ENCODE results near the gene PNMT. TPM values are rescaled to one million over a fixed set of nuclear protein-coding genes. Genes with fewer than 3 reads are reported as not detected.
A peak's percentile ranks its signal among the peaks of the same experiment; 100 is the strongest.

PNMT gene
- total and polyA plus RNA-seq, 2 of the 8 experiments (the other 6 are each of a cell fraction or from before 2014, with no cell fraction given): 5.6 to 10.9 TPM

DNA sequence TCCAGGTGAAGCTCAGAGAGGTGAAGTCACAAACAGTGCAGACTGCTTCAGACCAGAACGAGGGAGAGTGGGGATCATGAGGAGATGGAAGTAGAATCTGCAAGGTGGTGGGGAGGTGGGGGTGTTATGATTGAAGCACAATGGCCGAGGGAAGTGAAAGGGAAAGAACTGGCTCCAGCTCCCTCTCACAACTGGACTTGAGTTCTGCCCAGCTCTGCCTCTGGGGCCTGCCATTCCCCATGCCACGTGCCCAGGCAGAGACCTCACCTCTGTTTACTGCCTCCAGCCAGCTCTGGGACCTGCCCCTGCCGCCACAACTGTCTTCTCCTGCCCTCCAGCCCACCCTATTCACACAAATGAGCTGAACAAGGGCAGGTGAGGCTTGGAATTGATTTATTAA lies 2.5 kb downstream of the PNMT start:
- Histone ChIP-seq H3K79me1 (ENCODE audit: low read depth, low read length) (no peaks in the 10 kb centered on the region), H2AK5ac (ENCODE audit: low read depth, low read length) (peak overlapping the region; percentile 71; the same call in 1 of the 2 replicates), H4K20me1 (replicated peaks in 1 of 2; ENCODE audit: control insufficient read depth in 1 of 2, insufficient read depth in 2 of 2, low read length in 2 of 2) (peaks cover 0 to 2% of the 10 kb centered on the region in 2 experiments), H2BK5ac (ENCODE audit: low read depth, low read length) (no peak overlapping the region), H3K36me3 (ENCODE audit: control insufficient read depth in 2 of 4, insufficient read depth in 4 of 4, low read length in 3 of 4) (no peaks in the 10 kb centered on the region), H3K4me2 (ENCODE audit: insufficient read depth in 1 of 2, low read depth in 2 of 2, low read length in 2 of 2) (no peak overlapping the region), H2BK120ac (replicated peaks; ENCODE audit: low read depth, low read length) (no peak overlapping the region), H4K91ac (replicated peaks; ENCODE audit: insufficient read length, low read length) (no peak overlapping the region), H3K9me3 (ENCODE audit: insufficient read depth in 2 of 2, low read depth in 1 of 2, low read length in 1 of 2) (no peaks in the 10 kb centered on the region), H2BK12ac (ENCODE audit: low read depth, low read length) (no peak overlapping the region), H3K23ac (ENCODE audit: insufficient read length) (no peak overlapping the region), H2BK15ac (ENCODE audit: low read length) (no peak overlapping the region), H3K23me2 (ENCODE audit: low read depth, low read length) (peaks cover 11% of the 10 kb centered on the region; the same call in 1 of the 2 replicates), H3K9ac (replicated peaks in 1 of 4; ENCODE audit: extremely low read depth in 1 of 4, low read depth in 3 of 4, low read length in 3 of 4) (peak overlapping the region in 1 of 4 experiments; percentile 6; a peak in 2 of 7 replicates), H2BK20ac (ENCODE audit: low read length) (no peak overlapping the region; the same call in 1 of the 2 replicates), H3K4me1 (replicated peaks in 1 of 4; ENCODE audit: control insufficient read depth in 3 of 4, insufficient read depth in 4 of 4, low read length in 3 of 4) (peaks cover 0 to 27% (median 19%) of the 10 kb centered on the region in 4 experiments; a peak in 6 of 7 replicates), H3K27ac (ENCODE audit: low read depth, low read length) (no peak overlapping the region), H3K14ac (ENCODE audit: insufficient read length) (no peak overlapping the region), H3K79me2 (ENCODE audit: control insufficient read depth in 1 of 2, insufficient read depth in 2 of 2, low read length in 2 of 2) (no peaks in the 10 kb centered on the region), H3K4ac (replicated peaks; ENCODE audit: insufficient read length, low read depth, low read length) (no peak overlapping the region), H4K5ac (ENCODE audit: insufficient read length, low read depth, low read length) (no peak overlapping the region), H3K4me3 (ENCODE audit: extremely low read depth in 1 of 4, insufficient read depth in 2 of 4, low read depth in 3 of 4, low read length in 4 of 4) (no peak overlapping the region), H3K18ac (ENCODE audit: extremely low read depth, low read length) (no peak overlapping the region), H4K8ac (ENCODE audit: extremely low read depth, insufficient read depth, low read length) (no peak overlapping the region), H3K56ac (replicated peaks; ENCODE audit: insufficient read length, low read depth, low read length) (no peak overlapping the region), H3K27me3 (replicated peaks in 1 of 4; ENCODE audit: control insufficient read depth in 3 of 4, extremely low read depth in 1 of 4, insufficient read depth in 3 of 4, low read length in 3 of 4) (peaks cover 0 to 25% (median 6%) of the 10 kb centered on the region in 4 experiments; a peak in 4 of 7 replicates), H2AFZ (ENCODE audit: low read length) (no peak overlapping the region)
- TF ChIP-seq ATF3 (IDR thresholded peaks at IDR 0.05; ENCODE audit: insufficient read depth, low read depth, low read length) (no peak), TAF1 (IDR thresholded peaks at IDR 0.05; ENCODE audit: low read depth, low read length) (no peak), SP4 (IDR thresholded peaks at IDR 0.05; ENCODE audit: low read length) (no peak), SIRT6 (IDR thresholded peaks at IDR 0.05; ENCODE audit: low read length) (no peak), KDM5A (IDR thresholded peaks at IDR 0.05; ENCODE audit: low read length) (no peak), SIX5 (IDR thresholded peaks at IDR 0.05; ENCODE audit: low read depth, low read length) (no peak), EP300 (IDR thresholded peaks at IDR 0.05; ENCODE audit: borderline replicate concordance in 1 of 2, low read depth in 2 of 2, low read length in 2 of 2) (no peak), CHD1 (IDR thresholded peaks at IDR 0.05; ENCODE audit: low read depth, low read length) (no peak), MAX (IDR thresholded peaks at IDR 0.05) (no peak), ASH2L (IDR thresholded peaks at IDR 0.05; ENCODE audit: low read length) (no peak)
- POLR2A ChIA-PET (ENCODE audit: partially characterized antibody): interaction anchor here (0.6 to 32.5 kb wide), 13 partner anchors 20 to 79 kb away, joined by 3 to 708 read pairs (median 4); partner anchors contain the start of genes ERBB2 and PGAP3
- WGBS, 2 experiments (ENCODE audit: extremely low coverage in 1 of 2, insufficient coverage in 1 of 2, insufficient read length in 1 of 2, insufficient replicate concordance in 2 of 2, low coverage in 1 of 2, low lambda C conversion rate in 2 of 2, missing lambda C conversion rate in 1 of 2): 78% methylated on average over 4 of the region's 4 CpGs; no CpG with 5 or more reads in 1 of the 2 experiments
- CTCF ChIA-PET (ENCODE audit: partially characterized antibody): interaction anchor here (0.7 to 52.4 kb wide), 21 partner anchors 11 to 641 kb away, joined by 3 to 1885 read pairs (median 5); partner anchors contain the start of genes ERBB2, MIEN1, PGAP3 and PPP1R1B
- DNase-seq (ENCODE audit: low read depth in 1 of 2, low spot score in 2 of 2) (no peak), FAIRE-seq (no peak)
